Measurements from ENCODE around the gene HBZ.
"Not testable (repeated sequence)": the region's sequence is repeated elsewhere in the genome, so short reads cannot be mapped to it uniquely, and the experiment has no call there.

The HBZ gene

DNA sequence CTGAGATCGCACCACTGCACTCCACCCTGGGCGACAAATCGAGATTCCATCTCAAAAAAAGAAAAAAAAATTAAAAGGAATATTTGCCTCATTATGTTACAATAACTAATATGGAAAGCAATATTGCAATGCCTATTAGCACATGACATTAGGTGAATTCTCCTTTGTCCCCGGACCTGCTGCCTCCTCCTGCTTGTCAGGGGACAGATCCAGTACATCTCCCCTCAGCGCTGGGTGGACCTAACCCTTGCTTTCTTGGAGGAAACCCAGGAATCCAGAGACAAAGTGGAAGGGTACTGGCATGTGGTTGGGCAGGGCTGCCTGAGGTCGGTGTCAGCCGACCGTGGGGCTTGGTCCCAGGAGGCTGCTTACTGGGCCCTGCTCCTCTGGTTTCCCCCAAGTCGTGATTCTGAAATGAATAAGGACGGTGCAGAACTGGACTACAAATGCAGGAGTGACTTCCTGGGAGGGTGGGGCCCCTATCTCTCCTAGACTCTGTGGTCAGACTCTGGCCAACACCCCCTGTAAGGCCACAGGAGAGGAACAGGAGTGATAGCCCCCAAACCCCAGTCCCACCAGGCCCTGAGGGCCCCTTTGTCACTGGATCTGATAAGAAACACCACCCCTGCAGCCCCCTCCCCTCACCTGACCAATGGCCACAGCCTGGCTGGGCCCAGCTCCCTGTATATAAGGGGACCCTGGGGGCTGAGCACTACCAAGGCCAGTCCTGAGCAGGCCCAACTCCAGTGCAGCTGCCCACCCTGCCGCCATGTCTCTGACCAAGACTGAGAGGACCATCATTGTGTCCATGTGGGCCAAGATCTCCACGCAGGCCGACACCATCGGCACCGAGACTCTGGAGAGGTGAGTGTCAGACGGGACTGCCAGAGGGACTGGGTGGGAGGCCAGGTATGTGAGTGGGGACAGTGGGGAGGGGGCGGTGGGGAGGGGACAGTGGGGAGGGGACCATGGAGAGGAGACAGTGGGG is at the start of gene HBZ:
Gene HBZ (plus strand): TSS at position 504 of the 988 bp plus-strand sequence. CDS start 266 bp downstream, at position 770.
- no peak for DNase-seq

DNA sequence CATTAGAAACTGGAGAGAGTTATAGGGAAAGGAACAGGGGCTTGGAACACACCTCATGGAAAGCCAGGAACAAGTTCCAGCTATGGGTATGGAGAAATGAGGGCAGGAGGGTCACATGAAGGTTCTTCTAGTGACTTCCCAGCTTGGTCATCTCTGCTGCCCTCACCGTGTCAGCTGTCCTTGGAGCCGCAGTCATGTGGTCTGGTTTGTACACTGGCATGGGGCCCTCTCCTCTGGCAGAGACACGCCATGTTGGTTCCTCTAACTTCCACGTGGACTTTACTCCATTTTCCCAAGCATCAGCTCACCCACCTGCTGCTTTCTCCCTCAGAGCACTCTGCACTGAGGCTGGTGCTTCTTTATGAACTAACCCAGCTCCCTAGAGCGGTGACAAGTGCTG is 48.1 kb upstream of the HBZ start:
- DNase-seq, result no peak

DNA sequence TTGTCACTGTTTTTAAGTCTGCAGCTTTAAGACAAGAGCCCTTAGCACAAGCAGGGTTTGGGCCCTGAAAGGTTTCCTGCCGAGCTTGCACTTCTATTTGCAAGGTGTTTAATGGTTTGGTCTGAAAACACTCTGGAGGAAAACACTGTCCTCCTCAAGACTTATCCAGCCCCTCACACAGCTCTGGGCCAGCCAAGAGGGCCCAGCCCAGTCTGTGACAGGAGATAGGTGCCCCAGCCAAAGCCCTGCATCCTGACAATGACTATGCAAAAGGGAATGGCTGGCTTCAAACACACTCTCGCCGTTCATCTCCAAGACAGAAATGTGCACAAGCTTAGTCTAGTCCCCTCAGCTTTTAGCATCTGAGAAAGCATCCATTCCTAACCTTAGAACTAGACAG is 47.5 kb upstream of the HBZ start:
- no peak for DNase-seq

DNA sequence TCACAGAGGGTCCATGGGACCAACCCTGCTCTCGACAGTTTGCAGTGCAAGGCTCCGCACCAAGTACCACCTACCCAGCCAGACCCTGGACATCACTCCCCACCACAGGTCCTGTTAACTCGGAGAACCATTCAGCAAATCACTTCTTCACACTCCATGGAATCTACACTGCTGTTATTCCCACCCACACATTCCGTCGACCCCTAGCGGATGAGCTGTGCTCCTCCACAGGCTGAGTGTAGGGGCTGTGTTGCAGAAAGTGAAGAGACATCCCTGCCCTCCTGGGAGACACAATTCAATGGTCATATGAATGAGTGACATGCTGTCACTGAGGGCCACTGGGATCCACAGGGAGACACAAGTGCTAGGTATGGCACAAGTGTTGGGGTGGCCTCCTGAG is 46.9 kb upstream of the HBZ start:
- no peak for DNase-seq

DNA sequence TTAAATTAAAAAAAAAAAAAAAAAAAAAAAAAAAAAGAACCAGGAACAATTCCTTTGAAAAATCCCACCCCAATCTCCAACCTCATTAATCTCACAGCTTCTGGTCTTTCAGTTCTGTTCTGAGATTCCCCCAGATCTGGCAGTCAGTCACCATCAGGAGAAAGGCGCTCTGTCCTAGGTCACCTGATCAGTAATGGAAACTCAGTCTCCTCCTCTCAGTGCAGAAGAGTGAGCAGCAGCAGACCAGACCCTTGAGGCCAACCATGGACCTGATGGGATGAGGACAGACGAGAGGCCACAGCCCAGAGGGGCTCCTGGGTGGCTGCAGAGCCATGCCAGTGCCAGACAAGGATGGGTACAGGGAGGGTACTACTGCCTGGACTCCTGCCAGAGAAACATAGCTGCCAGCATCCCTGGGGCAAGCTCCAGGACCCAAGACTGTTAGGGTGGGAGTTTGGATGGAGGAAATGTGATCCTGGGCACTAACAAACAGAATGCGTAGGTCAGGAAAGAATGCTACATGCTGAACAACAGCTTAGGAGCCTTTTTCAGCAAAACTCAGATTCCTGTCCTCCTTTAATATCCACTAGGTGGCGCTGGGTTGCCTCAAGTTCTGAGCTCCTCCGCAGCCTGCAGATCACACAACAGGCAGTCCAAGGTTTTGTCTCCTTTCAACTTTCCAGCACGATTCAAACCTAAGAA is 45.7 kb upstream of the HBZ start:
- peak; percentile 42 for DNase-seq

DNA sequence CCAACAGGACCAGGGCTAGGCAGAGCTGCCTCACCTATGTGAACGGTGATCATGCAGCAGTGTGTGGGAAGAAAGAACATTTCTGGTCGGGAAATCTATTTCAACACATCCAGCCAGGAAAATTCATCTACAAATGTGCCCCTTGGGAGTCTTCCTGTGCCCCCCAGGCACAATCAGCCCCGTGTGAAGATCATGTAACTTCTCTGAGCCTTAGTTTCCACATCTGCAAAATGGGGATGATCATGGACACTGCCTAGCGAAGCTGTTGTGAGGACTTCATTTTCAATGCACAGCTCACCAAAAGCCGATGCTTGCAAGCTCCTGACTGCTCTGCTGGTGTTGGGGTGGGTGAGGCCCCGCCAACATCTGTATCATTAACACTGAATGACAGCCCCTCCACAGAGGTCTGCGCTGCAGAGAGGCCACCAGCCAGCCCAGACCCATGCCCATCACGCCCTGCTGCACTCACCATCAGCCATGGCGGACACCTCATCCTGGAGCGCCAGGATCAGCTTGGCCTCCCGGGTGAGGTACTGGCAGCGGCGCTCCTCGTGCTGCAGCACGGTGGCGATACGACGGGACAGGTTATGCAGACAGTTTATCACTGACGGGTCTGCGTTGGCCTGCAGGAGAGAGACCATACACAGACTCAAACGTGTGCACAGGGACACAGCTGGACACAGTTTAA is 40.1 kb upstream of the HBZ start:
- no peak for DNase-seq

DNA sequence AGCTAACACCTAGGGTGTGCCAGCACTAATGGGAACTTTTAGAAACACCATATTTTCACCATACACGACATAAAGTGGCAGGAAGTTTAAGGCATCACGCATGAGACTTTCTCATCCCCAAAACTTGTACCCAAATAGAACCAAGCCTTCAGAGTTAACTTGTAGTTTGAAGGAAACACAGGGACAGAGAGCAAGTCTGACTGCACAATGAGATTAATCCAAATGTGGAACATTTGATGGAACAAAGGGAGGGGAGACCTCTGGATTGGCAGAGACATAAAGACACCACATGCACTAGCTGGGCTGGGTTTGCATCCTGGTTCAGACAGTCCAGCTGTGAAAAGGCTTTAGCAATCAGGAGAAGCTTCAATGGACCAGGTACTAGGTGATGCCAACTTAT is 38.1 kb upstream of the HBZ start:
- DNase-seq, result no peak

DNA sequence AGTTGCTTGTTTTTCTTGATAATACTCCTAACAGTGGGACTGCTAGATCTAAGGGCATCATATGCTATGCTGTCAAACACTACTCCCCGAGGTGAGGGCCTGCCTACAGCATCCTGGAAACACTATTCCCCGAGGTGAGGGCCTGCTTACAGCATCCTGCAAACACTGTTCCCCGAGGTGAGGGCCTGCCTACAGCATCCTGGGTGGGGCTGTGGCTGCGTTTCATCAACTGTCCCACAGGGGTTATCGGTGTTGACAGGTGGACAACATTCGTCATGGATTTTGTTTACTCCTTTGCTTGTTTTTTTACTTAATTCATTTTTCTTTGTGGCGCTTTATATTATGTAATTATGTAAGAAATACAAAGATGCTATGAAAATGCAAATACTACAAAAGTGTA is 36.4 kb upstream of the HBZ start:
- DNase-seq, result no peak

DNA sequence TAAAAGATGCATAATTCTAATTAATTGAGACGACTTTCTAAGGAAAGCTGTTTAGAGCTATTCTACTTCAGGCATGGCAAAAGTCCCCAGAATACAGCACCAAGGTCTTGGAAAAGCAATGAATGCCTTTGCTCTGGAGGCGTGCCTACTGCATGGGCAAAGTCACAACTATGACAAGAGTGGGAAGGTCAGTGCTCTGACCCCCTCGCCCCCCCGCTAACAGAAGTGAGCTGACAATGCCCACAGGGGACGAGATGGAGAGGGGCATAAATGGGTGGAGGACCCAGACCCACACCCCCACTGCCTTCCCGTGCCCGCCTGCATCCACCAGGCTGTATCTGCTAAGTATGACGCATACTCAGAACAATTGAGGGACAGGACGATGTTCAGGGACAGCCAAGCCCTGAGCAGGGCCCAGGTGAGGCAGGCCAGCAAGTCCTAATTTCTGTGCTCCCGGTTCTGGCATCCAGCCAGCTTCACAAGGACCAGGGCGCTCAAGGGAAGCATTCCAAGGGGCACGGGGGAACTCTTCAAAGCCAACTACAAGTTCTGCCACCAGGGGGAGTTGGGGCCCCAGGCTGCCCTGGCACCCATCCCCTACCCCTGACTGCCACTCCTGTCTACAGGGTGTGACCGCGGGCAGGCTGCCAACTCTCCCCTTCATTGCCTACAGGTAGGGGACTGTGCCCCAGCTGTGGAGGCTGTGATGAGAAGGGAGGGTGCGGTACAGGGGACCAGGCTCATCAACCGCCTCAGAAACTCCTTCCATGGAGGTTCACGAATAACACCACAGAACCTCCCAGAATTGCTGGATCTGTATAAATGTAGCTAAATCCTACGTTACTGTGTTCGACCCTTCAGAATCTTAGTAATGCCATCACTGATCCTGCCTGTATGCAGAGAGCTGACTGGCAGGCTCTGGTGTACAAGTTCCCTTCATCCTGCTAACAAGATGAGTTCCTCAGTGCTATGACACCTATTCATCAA is 34.8 kb upstream of the HBZ start:
- DNase-seq, result peak; percentile 62

DNA sequence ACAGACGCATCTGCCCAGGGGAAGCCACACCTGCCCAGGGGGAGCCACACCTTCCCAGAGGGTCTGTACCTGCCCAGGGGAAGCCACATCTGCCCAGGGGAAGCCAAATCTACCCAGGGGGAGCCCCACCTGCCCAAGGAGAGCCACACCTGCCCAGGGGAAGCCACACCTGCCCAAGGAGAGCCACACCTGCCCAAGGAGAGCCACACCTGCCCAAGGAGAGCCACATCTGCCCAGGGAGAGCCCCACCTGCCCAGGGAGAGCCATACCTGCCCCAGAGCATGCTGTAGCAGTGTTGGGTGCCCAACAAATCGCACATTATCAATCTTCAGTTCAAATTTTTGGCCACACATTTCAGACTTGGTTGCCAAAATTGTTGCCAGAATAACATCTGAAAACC is 33.6 kb upstream of the HBZ start:
- no peak for DNase-seq

DNA sequence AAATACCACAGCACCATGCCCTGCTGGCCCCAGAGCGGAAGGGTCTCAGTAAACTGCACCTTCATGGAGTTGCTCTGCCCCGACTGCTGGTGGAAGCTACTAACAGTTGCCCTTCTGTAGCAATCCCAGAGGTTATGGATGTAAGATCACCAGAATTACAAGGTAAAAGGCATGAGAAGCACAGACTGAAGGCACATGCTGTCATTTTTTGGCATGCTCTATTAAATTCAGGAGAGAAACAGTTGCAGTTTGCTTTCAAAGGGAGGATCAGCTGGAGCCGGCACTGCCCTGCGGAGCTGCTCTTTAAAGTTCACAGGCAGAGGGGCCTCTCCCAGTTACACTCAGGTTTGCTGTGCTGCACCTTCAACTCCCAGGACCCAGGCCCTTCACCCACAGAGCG is 33.1 kb upstream of the HBZ start:
- no peak for DNase-seq

DNA sequence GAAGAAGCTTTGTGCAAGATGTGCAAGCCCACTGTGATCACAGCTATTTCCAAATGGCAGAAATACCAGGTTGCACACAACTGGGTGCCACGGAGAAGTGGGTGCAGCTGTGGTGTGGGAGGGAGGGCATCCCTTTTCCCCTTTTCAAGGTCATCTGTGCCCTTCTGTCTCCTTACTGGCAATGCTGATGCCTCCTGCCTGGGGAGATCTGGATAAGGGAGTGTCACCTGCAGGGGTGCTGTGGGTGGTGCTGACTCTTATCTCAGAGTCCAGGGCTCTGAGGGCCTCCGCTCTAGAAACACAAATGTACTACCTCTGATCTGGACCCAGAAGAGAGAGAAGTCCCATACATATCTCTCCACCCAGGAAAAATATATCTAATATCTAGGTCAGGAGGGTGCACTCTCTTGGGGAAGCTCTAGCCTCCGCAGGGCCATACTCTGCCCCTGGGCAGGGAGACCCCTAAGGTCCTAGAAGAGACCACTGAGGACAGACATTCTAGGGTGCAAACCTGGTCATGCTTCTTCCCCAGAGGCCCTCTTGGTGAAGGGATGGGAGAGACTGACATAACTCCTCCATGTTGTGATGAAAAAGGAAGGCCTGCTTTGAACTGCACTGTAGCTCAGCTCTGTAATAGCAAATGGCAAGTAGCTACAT is 32.5 kb upstream of the HBZ start:
- no peak for DNase-seq

DNA sequence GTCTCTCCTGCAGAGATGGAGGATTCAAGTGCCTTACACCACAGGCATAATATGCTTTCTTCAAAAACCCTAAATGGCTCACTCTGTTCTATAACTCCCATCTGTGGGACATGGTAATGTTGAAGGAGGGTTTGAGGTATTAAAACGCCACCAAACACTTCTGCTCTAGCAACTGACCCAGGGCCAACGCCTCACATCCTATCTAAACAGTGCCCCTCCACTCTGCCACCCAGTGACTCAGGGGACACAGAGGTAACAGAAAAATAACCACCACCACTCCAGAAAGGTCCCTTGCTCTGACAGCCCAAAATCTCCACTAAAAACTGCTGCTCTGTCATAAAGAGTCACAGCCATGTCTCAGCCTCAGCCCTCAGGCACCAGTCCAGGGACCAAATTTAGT is 31.7 kb upstream of the HBZ start:
- no peak for DNase-seq

DNA sequence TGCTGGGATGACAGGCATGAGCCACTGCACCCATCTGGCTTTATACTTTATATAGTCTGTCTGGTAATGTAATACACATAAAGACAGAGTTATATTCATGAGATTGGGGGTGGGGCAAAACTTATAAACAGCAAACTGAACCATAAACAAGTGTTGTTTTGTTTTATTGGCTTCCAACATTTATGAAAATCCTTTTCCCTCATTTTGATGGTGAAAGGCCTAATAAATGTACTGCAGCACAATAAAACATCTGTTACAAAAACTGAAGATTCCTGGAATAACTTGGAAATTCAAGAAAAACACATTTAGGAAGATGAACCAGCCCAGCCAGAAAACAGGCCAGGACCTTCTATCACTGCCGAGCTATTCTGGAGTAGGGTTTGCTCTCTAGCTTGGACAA is 30.1 kb upstream of the HBZ start:
- no peak for DNase-seq

DNA sequence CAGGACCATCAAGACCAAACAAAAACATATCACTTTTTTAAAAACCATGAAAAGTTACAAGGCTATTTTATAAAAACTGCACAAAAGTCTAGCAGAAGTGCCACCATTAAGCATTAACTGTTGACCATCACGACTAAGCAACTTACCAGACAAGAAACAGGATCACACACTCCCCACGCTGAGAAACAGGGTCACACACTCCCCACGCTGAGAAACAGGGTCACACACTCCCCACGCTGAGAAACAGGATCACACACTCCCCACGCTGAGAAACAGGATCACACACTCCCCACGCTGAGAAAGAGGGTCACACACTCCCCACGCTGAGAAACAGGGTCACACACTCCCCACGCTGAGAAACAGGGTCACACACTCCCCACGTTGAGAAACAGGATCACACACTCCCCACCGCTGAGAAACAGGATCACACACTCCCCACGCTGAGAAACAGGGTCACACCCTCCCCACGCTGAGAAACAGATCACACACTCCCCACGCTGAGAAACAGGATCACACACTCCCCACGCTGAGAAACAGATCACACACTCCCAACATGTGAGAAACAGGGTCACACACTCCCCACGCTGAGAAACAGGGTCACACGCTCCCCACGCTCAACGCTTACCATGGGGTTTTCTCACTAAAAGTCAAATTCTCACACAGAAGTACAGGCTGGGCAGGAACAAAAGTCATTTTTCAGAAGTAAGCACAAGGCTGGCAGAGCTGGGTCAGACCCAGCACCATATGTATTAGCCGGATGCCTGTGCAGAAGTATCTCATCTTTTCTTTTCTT is 28.7 kb upstream of the HBZ start:
- DNase-seq, result not testable (repeated sequence)

DNA sequence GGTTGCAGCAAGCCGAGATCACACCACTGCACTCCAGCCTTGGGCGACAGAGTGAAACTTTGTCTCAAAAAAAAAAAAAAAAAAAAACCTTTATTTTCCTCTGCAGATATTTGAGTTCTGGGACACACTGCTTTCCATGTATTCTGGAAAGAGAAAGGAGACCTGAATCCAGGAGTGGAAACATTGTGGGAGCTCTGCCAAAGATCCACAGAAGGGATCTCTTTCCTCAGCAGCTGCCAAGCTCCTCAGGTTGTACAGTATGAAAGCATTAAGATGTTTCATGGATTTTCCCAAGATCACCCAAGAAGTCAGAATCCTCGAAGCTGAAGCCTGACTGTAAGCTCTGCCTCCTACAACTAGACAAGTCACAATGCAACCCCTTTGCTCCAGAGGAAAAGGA is 27.4 kb upstream of the HBZ start:
- DNase-seq, result no peak

DNA sequence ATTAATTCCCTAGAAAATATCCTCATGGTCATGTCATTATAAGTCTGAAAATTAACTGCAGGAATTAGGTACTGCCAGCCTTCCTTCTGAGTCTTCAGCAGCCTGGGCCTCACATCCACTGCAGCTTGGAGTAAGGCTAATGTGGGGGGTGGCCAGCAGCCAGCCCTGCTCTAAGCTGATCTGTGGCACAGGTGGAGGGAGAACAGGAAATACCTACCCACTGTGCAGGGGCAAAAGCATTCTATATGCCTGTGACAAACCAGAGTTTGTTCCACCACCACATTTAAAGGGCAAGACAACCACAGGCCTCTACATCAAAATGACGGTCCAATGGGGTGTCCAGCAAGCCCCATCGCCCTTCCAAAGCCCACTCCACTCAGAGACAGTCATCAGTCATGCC is 23.4 kb upstream of the HBZ start:
- DNase-seq, result no peak

DNA sequence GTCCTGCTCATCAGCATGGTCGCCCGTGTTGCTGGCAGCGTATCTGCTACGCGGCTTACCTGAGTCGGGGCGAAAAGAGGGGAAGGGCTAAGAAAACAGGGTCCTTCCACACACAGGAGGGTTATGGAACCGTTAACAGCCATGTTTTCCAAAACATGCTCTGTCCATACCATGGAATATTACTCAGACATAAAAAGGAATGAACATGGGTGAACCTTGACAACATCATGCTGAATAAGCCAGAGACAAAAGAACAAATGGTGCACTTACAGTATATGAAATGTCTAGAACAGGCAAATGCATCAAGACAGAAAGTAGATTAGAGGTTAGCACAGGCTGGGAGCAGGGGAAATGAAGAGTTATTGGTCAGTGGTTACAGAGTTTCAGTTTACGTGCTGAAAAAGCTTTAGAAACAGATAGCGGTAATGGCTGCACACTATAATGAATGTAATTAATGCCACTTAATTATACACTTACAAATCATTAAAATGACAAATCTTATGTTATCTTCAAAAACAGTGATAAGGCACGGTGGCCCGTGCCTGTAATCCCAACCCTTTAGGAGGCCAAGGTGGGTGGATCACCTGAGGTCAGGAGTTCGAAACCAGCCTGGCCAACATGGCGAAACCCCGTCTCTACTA is 21.8 kb upstream of the HBZ start:
- no peak for DNase-seq

DNA sequence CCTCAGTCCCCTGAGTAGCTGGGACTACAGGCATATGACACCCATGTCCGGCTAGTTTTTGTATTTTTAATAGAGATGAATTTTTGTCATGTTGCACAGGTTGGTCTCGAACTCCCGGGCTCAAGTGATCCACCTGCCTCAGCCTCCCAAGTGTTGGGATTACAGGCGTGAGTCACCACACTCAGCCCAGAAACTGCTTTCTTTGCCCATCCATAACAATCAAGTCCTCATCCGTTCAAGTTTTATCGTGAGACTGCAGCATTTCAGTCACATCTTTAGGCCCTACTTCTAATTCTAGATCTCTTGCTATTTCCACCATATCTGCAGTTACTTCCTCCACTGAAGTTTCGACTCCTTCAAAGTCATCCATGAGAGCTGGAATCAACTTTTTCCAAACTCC is 20.3 kb upstream of the HBZ start:
- DNase-seq, result no peak

DNA sequence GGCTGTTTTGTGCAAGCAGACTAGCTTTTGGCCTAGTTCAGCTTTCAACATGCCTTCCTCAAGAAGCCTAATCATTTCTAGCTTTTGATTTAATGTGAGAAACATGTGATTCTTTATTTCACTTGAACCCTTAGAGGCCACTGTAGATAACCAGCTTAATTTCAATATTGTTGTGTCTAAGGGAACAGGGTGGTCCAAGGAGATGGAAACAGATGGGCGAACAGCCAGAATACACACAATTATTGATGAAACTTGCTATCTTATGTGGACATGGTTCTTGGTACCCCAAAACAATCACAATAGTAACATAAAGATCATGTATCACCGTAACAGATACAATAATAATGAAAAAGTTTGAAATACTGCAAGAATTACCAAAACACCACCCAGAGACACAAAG is 18.7 kb upstream of the HBZ start:
- no peak for DNase-seq

DNA sequence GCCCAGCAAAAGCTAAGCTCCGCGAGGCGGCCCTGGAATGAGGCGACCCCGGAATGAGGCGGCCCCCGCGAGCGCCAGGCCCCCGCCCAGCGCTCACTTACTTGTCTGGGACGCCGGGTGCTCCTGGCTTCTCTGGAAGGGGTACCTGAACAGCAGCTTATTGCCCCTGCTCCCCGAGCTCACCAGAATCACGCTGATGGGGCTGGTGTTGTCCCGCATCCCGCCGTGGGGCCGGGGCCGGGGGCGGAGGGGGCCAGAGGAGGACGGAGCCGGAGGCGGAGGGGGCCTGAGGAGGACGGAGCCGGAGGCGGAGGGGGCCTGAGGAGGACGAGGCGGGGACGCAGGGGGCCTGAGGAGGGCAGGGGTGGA is 14.4 kb upstream of the HBZ start:
- no peak for DNase-seq

Measured in DMS153 (cell line).